Esophagus muscularis mucosa (tissue), 4 donors: ENCODE measurements around the gene CALD1.

Experiments
- CTCF ChIP-seq, 3 experiments: fragments of 200-600 bp in 2 of 3; fragments of 450-650 bp in 1 of 3; sonication (generic) in 2 of 3; IDR thresholded peaks; one replicate each; pipeline ENCODE4 v1.5.1; 2017 to 2019; ENCODE audit warnings: antibody characterized with exemption in 3 of 3, mild to moderate bottlenecking in 2 of 3, moderate library complexity in 1 of 3
- EP300 ChIP-seq: sonication (generic); formaldehyde crosslinking; IDR thresholded peaks from one replicate; pipeline ENCODE4 v1.6.1; 2017; ENCODE audit warnings: antibody characterized with exemption
- POLR2A ChIP-seq: fragments of 450-650 bp; IDR thresholded peaks from one replicate; pipeline ENCODE4 v1.6.1; 2017; ENCODE audit warnings: antibody characterized with exemption, moderate library complexity, mild to moderate bottlenecking, low read depth

GRCh38 chr7:134767520-134768168, 11.8 kb upstream of the CALD1 start:
- no peak for TF ChIP-seq CTCF (IDR thresholded peaks at IDR 0.05)
- TF ChIP-seq POLR2A = no peak
- TF ChIP-seq EP300 = no peak
